Cortex of kidney (tissue), 1 donor: ENCODE measurements around the gene RGS10.
"Not testable (repeated sequence)": the region's sequence is repeated elsewhere in the genome, so short reads cannot be mapped to it uniquely, and the experiment has no call there.

Experiments used
- DNase-seq: peaks from one replicate; lab custom pipeline; 2025; lab: John Stamatoyannopoulos, UW

Gene RGS10, protein sequence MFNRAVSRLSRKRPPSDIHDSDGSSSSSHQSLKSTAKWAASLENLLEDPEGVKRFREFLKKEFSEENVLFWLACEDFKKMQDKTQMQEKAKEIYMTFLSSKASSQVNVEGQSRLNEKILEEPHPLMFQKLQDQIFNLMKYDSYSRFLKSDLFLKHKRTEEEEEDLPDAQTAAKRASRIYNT

DNA sequence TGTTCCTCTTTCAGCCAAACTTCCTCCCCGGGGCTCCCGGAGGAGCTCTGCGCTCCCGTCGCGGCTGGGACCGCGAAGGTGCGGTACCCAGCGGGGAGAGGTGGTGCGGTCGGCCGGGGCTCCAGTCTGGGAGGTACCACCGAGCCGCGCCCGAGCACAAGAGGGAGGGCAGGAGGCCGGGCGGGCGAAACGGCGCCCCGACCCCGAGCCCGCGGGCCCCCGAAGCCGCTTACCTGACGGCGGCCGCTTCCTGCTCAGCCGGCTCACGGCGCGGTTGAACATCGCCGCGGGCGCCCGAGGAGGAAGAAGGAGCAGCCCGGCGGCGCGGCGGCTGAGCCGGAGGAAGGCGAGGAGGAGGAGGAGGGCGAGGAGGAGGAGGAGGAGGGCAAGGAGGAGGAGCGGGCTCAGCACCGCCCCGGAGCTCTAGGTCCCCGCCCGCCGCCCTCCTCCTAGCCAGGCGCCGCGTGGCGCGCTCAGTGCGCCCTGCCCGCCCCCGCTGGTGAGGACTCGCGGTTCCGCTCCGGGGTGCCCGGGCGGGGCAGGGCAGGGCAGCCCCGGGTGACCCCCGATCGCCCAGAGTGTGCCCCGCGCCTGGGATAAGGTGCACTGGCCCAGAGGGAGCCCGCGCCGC, at the start of gene RGS10:
RGS10 (minus strand) TSS at position 363 of the 631 bp plus-strand sequence; CDS start at position 282, 81 bp downstream.
- no peak for DNase-seq

DNA sequence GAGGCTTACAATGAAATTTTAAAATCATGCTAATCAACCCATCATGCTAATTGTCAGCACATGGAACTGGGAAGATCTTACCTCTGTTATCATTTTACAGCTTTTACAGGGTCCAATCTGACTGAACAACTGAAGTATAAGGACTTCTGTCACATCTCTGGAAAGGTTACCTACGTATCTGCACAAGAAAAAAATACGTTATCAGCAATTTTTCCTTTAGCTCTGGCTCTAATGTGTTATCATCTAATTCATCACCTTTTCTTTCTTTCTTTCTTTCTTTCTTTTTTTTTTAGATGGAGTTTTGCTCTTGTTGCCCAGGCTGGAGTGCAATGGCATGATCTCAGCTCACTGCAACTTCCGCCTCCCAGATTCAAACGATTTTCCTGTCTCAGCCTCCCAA, 45.6 kb upstream of the RGS10 start:
- DNase-seq: no peak

DNA sequence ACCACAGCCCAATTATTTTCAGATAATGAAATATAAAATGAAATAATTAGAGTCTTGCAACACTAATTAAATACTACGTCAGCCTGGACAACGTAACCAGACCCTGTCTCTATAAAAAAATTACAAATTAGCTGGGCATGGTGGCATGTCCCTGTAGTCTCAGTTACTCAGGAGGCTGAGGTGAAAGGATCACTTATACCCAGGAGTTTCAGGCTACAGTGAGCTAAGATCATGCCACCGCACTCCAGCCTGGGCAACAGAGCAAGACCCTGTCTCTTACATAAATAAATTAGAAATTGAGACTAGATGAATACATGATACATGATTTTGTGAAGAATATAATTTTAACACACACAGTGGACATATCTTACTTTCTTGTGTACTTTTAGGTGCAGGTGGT, 35.8 kb upstream of the RGS10 start:
- no peak for DNase-seq

DNA sequence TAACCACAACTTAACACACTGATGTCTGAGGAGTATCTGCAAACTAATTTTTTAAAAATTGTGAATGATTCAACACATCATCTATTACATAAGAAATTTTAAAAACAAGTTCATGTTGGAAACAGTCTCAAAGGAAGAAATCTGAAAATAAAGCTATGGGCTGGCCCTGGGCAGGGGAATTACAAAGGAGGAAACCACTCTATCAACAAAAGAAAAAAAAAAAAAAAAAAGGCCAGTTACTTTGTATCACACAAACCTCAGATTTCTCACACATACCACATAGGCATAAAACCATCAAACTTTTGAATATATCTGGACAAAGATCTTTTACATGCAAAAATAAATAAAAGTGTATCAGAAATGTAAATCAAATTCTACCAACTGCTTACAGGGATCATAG, 33.5 kb upstream of the RGS10 start:
- DNase-seq: no peak

DNA sequence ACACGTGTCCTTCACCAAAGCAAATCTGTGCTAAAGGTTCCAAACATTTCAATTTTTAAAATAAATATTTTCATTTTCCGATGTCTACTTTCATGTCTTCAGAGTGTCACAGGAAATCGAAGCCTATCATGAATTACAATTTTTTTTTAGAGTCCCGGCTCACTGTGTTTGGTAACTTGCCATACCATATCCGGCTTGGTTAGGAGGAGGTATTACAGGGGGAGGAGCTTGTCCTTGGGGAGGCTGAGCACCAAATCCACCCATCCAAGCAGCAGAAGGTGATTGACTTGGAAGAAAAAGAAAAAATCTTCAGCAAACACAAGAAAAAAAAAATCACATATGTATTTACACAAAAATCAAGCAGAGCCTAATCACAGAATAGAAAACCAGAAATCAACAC, 33.0 kb upstream of the RGS10 start:
- DNase-seq: no peak

DNA sequence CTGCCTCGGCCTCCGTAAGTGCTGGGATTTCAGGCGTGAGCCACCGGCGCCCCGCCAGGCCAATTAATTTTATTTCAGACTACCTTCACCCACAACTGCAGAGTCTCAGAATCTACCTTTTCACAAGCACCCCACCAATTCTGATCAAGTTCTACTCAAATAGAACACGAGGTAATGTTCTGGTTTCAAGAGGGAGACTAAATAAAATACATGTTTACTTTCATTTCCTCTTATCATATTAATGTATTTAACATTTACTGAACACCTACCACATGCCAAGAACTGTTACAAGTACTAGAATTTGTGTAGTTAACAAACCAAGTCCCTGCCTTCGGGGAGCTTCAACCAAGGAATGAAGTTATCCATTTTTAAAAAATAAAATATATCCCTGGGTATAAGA, 25.5 kb upstream of the RGS10 start:
- DNase-seq: no peak

DNA sequence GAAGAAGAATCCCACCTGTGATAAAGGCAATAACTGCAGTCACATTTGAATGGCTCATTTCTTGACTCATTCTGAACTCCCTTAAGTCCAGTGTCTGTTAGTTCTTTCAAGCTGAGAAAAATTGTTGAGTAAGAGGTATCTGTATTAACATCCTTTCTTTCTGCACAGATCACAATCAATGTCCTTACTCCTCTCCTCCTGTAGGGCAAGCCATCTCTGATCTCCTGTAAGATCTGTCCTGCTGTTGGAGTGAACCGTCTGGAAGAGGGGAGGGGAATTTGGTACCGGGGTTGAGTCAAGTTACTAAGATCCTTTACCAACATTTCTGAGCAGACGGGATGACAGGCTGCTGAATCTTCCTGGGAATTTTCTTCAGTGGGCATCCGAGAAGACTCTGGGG, 19.6 kb upstream of the RGS10 start:
- DNase-seq: no peak

DNA sequence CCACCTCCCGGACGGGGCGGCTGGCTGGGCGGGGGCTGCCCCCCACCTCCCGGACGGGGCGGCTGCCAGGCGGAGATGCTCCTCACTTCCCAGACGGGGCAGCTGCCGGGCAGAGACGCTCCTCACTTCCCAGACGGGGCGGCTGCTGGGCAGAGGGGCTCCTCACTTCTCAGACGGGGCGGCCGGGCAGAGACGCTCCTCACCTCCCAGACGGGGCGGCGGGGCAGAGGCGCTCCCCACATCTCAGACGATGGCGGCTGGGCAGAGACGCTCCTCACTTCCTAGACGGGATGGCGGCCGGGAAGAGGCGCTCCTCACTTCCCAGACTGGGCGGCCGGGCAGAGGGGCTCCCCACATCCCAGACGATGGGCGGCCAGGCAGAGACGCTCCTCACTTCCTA, 17.0 kb upstream of the RGS10 start:
- not testable (repeated sequence) for DNase-seq

DNA sequence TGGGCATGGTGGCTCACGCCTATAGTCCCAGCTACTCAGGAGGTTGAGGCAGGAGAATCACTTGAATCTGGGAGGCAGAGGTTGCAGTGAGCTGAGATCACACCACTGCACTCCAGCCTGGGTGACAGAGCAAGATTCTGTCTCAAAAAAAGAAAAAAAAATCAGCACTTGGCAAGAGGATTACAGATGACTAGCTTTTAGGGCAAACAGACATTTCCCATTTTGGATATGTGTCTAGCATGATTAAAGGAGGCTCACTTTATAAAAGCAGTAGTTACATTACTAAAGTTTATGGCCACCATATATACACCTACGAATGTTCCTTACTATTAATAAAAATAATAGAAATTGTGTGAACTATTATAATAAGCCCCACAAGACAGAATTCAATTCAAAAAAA, 13.6 kb upstream of the RGS10 start:
- DNase-seq: not testable (repeated sequence)

DNA sequence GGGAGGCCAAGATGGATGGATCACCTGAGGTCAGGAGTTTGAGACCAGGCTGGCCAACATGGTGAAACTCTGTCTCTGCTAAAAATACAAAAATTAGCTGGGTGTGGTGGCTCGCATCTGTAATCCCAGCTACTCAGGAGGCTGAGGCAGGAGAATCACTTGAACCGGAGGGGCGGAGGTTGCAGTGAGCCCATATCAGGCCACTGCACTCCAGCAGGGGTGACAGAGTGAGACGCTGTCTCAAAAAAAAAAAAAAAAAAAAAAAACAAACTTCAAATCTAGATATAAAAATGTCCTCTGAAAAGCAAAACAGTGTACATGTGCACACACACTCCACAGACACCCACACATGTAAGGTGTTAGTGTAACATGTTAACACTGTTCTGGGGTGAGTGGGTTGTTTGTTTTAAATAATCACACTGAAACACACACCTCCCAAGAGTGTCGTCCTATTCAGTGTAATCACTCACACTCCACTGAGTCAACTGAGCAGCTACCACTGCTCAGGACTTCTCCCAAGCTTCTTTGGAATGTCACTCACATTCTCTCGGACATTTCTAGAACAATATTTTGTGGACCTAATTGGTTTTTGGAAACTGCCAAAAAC, 12.8 kb upstream of the RGS10 start:
- no peak for DNase-seq

DNA sequence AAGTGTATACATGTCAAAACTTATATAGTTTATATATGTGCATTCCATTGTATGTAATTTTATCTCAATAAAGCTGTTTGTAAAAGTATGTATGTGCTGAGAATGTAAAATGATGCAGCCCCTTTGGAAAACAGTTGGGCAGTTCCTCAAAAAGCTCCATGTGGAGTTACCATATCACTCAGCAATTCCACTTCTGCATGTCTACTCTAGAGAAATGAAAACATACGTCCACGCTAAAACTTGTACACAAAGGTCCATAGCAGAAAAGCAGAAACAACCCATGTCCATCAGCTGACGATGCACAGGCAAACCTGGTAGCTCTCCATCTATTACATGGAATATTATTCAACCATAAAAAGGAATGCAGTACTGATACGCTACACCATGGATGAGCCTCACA, 8.3 kb upstream of the RGS10 start:
- DNase-seq: no peak

DNA sequence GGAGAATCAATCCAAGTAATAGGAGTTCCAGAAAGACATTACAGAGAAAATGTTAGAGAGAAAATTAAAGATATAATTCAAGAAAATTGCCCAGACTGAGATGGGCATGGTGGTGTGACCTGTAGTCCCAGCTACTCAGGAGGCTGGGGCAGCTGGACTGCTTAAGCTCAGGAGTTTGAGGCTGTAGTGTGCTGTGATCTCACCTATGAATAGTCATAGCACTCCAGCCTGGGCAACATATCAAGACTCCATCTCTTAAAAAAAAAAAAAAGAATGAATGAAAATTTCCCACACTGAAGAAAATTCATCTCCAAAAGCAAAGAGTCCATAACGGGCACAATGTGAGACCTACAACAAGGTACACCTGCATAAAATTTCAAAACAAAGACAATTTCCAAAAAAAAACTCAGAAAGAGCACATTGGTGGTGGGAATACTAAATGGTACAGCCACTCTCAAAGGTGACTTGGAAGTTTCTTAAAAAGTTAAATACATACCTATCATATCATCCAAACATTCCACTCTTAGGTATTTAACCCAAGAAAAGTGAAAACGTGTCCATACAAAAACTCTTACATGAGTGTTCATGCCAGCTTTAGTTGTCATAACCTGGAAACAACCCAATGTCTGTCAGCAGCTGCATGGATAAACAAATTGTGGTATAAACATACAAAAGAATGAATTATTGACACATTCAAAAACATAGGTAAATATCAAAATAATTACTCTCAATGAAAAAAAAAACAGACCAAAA, 6.9 kb upstream of the RGS10 start:
- no peak for DNase-seq

DNA sequence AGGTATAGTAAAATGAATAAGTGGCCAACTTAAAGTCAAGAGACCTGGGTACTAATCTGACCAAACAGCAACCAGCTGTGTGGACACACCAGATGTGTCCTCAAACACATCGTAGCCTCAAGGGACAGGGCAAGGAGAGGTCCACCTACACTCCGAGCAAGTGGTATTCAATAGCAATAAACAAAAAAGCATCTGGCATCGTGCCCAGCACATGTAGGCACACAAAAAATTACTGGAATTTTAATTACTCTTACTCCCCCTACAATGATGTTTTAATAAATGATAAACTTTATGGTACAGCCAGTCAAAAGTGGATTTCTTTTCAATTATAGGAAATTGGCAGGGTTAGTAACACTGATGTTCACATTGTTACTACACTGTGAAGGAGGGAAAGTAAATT, 3.5 kb upstream of the RGS10 start:
- no peak for DNase-seq

DNA sequence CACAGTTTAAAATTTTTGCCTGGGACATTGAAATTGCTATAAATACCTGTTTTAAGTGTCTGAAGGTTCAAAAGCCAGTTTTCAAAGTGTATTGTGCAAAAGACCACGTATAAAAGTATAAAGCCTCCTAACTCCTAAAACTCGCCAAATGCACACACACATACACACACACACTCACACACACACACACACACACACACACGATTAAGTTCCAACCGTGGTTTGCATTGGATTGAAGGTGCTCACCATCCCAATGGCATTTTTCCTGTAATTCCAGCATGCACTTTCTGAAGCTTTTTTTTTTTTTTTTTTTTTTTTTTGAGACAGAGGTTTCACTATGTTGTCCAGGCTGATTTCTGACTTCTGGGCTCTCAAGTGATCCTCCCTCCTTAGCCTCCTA, 2.8 kb upstream of the RGS10 start:
- DNase-seq: no peak

DNA sequence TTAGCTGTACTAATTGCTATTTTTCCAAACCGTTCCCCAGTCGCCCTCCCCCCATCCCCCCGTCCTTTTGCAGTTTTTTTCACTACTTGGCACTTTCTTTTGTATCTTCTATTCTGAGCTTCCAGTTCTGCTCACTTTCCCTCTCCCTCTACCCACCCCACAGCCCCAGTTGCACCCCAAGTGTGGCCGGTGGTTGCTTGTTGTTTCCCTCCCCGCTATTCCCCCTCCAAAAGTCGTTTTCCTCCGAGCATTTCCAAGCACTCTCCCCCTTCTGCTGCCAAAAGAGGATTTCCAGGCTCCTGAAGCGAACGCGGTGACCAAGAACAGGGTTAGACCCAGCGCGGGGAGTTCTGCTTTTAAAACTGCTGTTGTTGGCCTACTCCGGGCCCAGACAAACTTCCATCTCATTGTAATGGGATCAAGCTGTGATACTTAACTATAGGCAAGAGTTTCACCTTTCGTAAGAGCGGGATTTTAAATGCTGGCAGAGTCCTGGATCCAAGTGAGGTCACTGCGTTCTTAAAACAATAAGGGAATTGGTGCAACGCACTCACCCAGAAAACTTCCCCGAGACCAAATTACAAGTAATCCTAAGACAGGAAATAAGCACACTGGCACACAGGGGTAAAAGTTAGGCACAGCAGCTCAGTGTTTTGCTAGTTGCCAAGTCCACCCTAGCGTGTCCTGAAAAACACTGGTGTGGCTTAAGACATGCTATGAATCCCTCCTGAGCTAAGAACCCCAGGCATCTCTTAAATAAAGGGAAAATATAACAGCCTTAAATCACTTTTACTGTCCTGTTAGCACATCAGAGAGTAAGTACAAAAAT, 1.5 kb upstream of the RGS10 start:
- no peak for DNase-seq

DNA sequence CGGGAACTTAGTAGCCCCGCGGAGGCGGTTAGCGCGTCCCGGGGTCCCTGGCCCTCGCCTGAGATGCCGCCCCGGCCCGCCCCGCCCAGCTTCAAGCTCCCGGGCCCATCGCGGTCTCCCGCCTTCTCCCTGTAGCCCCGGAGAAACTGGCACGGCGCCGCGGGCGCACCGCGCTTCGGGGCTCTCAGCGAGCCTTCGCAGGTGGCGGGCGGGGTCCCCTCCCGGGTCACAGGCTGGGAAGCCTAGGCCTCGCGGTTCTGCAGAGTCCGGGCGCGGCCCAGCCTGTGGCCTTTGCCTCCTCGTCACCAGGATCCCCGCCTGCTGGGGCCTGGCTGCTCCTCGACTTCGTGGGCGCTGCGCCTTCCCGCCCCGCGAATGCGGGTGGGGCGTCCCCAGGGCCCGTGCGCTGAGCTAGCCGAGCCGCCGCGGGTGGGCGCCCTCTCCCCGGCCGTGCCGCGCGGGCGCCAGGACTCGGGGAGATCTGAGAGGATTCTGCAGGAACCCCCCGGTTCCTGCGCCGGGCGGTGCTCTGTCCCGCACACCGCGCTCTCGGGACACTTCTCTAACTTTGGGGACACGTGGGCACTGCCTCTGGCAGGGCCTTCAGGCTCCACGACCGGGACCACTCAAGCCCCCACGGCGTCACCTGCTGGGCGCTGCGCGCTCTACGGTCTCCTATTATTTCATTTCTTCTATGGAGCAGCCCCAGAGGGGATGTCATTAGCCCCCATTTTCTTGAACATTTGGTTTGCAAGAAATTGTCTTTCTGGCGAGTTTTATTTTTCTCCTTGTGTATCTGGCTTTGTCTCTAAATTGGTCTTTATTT, 682 bp upstream of the RGS10 start:
- DNase-seq: no peak

DNA sequence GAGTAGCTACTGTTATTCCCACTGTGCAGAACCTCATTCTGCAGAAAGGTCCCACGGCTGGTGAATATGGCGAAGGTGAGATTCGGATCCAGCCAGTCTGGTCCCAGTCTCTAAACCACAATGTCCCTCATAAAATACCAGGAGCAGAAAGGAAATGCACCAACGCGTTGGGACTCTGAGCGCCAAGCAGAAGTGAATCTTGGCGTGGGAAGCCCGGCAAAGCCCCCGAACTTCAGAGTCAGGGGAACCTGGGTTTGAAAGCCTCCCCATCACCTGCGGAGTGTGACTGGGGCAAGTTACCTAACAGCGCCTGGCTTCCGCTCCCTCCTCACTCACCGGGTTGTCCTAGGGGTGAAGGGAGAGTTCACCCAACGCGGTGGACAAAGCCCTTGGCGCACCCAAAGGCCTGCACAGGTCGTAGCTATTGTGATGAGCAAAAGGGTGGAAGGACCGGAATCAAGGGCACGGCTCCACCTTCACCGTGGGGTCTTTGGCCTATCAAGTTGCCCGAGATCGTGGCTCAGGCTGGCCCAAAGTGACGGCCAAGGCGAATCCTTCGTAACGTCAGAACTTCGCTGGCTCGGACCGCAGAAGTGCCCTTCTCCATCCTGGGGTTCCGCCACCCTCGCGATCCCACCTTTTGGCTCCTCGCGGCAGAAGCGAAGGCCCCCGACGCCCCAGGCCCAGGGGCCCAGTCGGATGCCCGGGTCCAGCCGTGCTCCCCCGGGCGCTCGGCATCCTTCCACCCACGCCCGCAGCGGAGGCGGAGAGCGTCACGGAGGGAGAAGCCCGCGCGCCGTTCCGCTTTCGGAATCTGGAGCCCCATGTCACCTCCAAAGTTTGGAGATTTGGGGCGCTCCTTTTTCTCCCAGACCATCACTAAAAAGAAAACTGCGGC, 811 bp downstream of the RGS10 start:
- DNase-seq: no peak

DNA sequence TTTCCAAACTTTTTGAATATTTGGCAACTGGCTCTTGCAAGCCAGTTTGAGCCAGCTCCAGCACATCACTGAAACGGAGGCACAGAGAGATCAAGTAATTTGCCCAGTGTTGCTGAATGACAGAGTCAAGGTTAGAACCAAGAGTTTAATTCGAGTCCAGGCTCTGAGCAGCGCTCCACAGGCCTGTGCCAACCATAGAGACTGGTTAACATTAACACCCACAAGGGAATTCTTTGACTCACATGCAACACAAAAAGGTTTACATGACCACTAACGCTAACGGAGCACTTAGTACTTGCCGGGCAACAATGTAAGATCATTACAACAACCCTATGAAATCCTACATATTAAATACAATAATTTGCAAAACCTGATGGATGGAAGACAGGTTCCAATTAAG, 1.5 kb downstream of the RGS10 start:
- DNase-seq: no peak

DNA sequence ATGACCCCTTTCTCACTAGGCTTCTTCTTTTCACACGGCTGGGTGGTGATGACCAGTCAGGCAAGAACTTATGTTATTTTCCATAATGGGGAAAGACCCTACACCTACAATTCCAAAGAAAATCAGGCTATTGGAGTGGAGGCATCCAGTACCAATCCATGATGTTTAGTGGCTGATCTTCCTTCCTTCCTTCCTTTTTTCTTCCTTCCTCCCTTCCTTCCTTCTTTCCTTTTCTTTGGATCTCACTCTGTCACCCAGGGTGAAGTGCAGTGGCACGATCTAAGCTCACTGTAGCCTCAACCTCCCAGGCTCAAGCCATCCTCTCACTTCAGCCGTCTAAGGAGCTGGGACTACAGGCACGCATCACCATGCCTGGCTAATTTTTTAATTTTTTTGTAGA, 2.5 kb downstream of the RGS10 start:
- no peak for DNase-seq

DNA sequence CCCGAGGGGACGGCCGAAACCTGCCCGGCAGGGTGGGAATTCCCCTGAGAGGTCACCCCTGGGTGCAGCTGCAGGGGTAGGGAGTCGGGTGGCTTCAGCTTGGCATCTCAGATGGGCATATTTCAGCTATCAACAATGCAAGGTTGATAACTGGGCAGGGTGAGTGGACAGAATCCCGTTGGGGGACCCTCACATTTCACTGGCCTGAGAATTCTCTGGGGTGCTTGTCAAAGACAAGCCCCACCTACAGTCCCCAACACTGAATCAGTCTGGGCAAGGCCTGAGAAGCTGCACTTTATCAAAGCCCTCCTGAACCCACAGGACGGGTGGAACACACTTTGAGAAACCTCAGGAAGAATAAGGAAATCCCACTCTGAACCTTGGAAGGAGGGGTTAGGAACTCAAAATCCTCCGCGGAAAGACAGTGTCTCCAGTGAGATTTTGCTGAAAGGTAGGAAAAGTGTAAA, 3.1 kb downstream of the RGS10 start:
- DNase-seq: no peak
